ENCODE measurements around the gene MED16.
"Not testable (repeated sequence)": the region's sequence is repeated elsewhere in the genome, so short reads cannot be mapped to it uniquely, and the experiment has no call there.

Gene MED16

DNA sequence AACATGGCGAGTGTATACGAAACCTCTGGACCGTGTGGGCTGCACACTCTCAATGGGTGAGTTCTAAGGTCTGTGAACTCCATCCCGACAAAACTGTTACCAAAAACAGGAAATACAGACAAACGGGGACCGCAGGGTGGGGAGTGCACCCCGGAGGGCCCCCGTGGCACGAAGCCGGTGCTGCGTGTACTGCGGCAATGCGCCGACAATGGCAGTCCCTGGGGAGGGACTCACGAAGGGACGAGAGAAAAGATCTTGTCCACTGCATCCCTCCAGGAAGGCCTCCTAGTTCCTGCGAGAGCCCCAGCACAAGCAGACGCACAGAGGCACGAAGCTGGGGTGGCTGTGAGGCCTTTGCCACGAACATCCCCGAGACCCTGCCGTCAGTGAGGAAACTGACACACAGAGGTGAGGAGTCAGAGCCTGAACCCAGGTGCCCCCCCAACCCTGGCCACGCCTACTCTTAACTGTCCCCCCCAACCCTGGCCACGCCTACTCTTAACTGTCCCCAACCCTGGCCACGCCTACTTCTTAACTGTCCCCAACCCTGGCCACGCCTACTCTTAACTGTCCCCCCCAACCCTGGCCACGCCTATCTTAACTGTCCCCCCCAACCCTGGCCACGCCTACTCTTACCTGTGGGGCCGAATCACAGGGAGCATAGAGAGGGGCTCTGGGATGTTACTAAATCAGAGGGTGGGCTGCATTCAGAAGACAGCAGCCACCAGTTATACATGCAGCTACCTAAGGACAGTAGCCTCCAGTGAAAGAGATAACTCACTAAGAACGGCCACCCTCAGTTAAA, 4.2 kb downstream of the MED16 start:
- DNase-seq (ENCODE audit: low read depth in 2 of 2) = no peak

GRCh38 chr19:887599-887998, 5.4 kb downstream of the MED16 start:
- no peak for DNase-seq (ENCODE audit: low read depth in 2 of 2)

GRCh38 chr19:887072-887471, 5.9 kb downstream of the MED16 start:
- DNase-seq (ENCODE audit: low read depth in 2 of 2) = no peak

DNA sequence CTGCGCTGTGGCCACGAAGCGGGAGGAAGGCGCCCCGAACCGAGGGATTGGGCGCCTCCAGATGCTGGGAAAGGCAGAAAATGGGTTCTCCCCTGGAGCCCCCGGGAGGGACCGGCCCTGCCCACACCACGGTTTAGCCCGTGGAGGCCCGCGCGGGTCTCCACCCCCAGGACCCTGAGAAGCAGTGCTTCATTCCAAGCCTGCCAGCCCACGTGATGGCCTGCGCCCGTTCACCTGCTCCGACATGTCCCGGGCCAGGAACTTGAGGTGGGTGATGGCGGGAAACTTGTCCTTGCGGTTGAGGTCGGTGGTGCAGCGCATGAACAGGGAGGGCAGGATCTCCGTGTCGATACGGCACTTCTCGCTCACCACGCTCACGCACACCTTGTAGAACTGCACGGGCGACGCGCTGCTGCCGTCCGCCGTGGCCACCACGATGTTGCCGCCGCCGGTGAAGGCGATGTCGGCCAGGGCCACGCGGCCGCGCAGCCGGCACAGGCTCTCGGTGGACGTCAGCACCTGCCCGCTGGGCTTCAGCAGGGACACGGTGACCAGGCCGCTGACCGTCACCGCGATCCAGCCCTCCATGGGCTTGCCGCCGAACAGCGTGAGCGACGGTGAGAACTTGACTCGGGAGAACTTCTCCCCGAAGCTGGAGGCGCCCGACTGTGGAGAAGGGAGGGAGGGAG, 7.3 kb downstream of the MED16 start:
- no peak for DNase-seq (ENCODE audit: low read depth in 2 of 2)

GRCh38 chr19:884420-885211, 8.4 kb downstream of the MED16 start:
- no peak for DNase-seq (ENCODE audit: low read depth in 2 of 2)

- no peak for DNase-seq (ENCODE audit: low read depth in 2 of 2)
These were observed 9.3 kb downstream of the MED16 start for GRCh38 chr19:883661-884211.

DNA sequence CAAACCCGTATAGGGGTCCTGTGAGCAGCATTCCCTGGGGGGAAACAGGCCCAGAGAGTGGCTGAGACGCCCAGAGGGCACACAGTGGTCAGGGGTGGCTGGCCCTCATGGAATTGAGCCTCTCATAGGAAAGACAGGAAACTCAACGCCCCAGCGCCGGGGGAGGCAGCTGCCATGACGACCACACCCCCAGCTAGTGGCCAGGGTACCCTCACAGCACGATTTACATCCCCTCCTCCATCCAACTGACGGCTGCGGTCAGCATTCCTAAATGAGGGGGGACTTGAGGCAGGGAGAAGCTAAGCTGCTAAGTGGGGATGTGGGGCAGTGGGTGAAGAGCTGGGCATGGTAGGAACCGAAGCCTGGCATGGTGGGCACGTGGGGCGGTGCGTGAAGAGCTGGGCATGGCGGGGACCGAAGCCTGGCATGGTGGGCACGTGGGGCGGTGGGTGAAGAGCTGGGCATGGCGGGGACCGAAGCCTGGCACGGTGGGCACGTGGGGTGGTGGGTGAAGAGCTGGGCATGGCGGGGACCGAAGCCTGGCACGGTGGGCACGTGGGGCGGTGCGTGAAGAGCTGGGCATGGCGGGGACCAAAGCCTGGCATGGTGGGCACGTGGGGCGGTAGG, 10.0 kb downstream of the MED16 start:
- DNase-seq (ENCODE audit: low read depth in 2 of 2) = no peak

- DNase-seq (ENCODE audit: low read depth in 2 of 2) = no peak
These were observed 11.5 kb downstream of the MED16 start for GRCh38 chr19:881385-882071.

DNA sequence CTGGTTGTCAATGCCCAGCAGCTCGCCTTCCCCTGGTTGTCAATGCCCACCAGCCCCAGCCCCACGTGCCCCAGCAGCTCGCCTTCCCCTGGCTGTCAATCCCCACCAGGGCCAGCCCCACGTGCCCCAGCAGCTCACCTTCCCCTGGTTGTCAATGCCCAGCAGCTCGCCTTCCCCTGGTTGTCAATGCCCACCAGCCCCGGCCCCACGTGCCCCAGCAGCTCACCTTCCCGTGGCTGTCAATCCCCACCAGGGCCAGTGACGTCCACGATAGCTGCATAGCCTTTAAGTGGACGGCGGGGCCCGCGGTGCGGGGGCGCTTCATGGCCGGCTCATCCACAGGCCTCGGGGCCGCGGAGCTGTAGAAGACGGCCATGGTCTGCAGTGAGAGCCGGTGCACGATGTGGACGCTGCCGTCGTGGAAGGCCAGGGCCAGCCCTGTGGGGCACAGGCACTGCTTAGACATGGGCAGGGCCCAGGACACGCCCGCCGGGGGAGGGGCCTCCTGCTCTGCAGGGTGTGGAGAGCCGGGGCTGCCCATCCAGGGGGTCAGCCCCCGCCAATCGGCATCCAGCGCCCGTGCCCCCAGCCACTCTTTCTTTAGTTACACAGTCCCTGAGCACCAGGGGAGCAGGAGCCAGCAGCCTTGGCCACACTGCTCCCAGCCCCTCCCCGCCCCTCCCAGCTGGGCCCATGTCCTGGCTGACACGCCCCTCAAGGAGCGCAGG, 13.1 kb downstream of the MED16 start:
- no peak for DNase-seq (ENCODE audit: low read depth in 2 of 2)

DNA sequence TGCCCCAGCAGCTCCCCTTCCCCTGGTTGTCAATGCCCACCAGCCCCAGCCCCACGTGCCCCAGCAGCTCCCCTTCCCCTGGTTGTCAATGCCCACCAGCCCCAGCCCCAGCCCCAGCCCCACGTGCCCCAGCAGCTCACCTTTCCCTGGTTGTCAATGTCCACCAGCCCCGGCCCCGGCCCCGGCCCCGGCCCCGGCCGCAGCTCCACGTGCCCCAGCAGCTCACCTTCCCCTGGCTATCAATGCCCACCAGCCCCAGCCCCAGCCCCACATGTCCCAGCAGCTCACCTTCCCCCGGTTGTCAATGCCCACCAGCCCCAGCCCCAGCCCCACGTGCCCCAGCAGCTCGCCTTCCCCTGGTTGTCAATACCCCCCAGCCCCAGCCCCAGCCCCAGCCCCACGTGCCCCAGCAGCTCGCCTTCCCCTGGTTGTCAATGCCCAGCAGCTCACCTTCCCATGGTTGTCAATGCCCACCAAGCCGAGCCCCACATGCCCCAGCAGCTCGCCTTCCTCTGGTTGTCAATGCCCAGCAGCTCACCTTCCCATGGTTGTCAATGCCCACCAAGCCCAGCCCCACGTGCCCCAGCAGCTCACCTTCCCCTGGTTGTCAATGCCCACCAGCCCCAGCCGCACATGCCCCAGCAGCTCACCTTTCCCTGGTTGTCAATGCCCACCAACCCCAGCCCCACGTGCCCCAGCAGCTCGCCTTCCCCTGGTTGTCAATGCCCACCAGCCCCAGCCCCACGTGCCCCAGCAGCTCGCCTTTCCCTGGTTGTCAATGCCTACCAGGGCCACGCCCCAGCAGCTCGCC, 14.0 kb downstream of the MED16 start:
- DNase-seq (ENCODE audit: low read depth in 2 of 2) = not testable (repeated sequence)

- not testable (repeated sequence) for DNase-seq (ENCODE audit: low read depth in 2 of 2)
These were observed 14.9 kb downstream of the MED16 start for GRCh38 chr19:877992-878660.

- no peak for DNase-seq (ENCODE audit: low read depth in 2 of 2)
These were observed 16.1 kb downstream of the MED16 start for GRCh38 chr19:876780-877314.

- DNase-seq (ENCODE audit: low read depth in 2 of 2) = no peak
These were observed 16.9 kb downstream of the MED16 start for GRCh38 chr19:876089-876488.

GRCh38 chr19:875265-875879, 17.6 kb downstream of the MED16 start:
- no peak for DNase-seq (ENCODE audit: low read depth in 2 of 2)

DNA sequence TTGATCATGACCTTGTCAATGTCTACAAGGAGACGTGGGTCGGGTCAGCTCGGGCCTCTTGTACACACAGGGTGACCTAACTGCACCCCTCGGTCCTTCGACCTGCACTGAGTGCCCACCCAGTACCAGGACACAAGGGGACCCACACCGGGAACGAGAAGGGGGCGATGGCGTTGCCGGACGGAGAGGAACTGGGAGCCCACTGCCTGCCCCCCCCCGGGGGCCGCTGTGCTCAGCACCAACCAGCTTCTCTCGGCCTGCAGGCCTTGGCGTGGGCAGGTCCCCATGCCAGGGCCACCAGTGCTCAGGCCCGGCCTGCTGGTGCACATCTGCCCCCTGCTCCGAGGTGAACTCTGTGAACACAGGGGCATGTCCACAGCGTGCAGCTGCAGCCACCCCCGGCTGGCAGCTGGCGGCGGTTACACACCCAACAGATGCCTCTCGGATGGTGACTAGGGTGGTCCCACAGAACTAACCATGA, 19.4 kb downstream of the MED16 start:
- no peak for DNase-seq (ENCODE audit: low read depth in 2 of 2)

GRCh38 chr19:873084-873483, 19.9 kb downstream of the MED16 start:
- no peak for DNase-seq (ENCODE audit: low read depth in 2 of 2)

DNA sequence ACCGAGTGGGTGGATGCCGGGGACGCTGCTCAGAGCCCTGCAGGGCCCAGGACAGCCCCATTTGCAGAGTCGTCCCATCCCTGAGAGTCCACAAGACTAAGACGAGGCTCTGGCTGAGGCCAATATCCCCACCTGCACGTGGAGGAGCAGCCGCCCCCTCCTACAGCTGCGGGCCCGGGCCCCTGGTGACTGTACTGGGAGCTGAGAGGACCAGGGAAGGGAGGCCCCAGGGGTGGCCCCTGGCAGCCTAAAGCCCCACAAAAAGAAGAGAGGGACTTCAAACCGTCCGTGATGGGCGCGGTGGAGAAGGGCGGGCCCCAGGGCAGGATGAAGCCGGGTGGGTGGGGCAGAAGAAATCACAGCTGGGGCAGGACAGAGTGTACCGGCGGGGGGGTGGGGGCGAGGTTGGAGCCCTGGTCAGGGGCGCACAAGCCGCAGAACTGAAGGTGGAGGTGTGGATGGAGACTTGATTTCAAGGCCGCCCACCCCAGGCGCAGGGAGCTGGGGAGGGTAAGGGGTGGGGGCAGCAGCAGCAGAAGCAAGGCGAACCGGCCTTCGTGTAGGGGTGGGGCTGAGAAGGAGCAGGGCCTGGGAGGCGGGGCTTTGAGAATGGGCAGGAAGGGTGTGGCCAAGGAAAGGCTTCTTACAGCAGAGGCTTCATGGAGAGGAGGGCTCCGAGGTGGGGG, 20.6 kb downstream of the MED16 start:
- no peak for DNase-seq (ENCODE audit: low read depth in 2 of 2)

Data from fibroblast of skin of left biceps (primary cell).